NT2/D1 (cell line): ENCODE results near the gene KIAA1217.

Experiments used
- SUZ12 ChIP-seq: IDR thresholded peaks from 2 replicates; pipeline ENCODE4 v1.6.1; 2011; ENCODE audit not compliant: insufficient read length, insufficient read depth; ENCODE audit errors: extremely low read depth
- YY1 ChIP-seq: IDR thresholded peaks from 2 replicates; pipeline ENCODE4 v1.6.1; 2011; ENCODE audit not compliant: insufficient read length, insufficient read depth
- ZNF274 ChIP-seq: IDR thresholded peaks from 2 replicates; pipeline ENCODE4 v1.6.1; 2011; ENCODE audit warnings: mild to moderate bottlenecking, low read depth, low read length

- no peak for TF ChIP-seq YY1
- TF ChIP-seq ZNF274 = no peak
- no peak for TF ChIP-seq SUZ12
These were observed 143.0 kb downstream of the KIAA1217 start for GRCh38 chr10:24351961-24352360.
